Fibroblast of the aortic adventitia (primary cell): ENCODE data around the gene MAP6. TPM values are rescaled to one million over a fixed set of nuclear protein-coding genes. Genes with fewer than 3 reads are reported as not detected.

Experiments
- DNase-seq: peaks from one replicate; pipeline ENCODE4 v3.0.0-alpha.2; 2010; ENCODE audit warnings: low read depth
- H3K4me3 ChIP-seq: 2 replicates; pipeline ENCODE4 v1.5.1; 2011; ENCODE audit warnings: low read depth, mild to moderate bottlenecking, control low read depth, low read length, moderate library complexity
- CTCF ChIP-seq: IDR thresholded peaks from 2 replicates; pipeline ENCODE4 v1.5.1; 2011; ENCODE audit warnings: mild to moderate bottlenecking, low read length, control low read depth, inconsistent platforms; ENCODE audit not compliant: insufficient read depth
- total RNA-seq: library from RNA; depleted of rRNA; stranded (reverse); fragments of >200 nt; gene quantifications from 2 replicates; pipeline ENCODE4 v1.2.3, GENCODE V29; 2012; ENCODE audit warnings: low replicate concordance

The MAP6 gene
- total RNA-seq, 1 donor, result 10.0 TPM

DNA sequence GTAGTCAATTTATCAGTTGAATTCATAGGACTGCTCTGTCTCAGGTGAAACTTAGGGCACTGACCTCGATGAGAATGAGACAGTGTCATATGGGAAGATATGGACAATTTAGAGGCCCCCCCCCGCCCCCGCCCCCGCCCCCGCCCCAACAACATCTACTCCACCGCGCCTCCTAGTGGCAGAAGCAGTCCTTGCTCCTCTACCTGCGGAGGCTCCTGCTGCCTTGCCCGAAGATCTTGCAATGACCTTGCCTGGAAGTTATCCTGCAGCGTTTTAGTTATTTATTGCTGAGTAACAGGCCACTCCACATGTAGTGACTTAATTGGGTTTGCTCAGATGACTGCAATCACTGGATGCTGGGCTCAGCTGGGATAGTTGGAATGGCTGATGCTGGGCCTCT, 91.6 kb downstream of the MAP6 start:
- TF ChIP-seq CTCF, result peak; percentile 70
- H3K4me3 ChIP-seq, result no peak overlapping the region
- DNase-seq, result no peak

DNA sequence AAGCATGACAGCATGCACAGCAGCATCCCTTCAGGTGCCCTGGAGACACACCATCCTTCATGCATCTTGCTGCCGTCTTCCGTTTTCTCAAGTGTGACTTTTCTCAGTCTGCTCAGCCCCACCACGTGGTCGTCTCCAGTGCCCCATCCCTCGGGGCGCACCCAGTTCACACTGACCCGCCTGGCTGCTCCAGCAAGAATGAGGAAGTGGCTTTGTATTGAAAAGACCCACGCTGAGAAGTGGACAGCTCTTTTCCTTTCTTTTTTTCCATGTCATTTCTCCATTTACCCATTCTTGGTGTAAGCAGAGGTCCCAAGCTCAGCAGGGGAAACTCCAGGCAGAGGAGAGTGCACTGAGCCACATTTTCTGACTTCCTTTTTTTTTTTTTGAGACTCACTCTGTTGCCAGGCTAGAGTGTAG, 92.3 kb downstream of the MAP6 start:
- no peak overlapping the region for H3K4me3 ChIP-seq
- DNase-seq, result peak; percentile 65
- TF ChIP-seq CTCF, result no peak

DNA sequence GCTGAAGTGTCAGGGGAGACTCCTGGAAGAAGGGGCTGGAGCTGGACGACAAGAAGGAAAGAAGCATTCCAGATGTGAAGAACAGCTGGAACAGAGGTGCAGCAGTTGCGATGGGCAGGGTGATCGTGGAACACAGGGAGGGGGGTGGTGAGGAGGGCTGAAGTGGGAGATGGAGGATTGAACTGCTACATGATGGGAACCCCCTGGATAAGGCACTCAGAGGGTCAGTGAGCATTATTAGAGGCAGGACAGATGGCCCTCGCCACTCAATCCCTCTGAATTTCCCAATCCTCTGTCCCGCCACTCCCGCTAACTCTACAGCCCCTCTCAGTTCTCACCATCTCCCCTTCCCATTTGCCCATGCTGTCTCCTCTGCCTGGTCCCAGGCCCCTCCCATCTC, 92.8 kb downstream of the MAP6 start:
- TF ChIP-seq CTCF, result no peak
- DNase-seq, result no peak
- no peak overlapping the region for H3K4me3 ChIP-seq

DNA sequence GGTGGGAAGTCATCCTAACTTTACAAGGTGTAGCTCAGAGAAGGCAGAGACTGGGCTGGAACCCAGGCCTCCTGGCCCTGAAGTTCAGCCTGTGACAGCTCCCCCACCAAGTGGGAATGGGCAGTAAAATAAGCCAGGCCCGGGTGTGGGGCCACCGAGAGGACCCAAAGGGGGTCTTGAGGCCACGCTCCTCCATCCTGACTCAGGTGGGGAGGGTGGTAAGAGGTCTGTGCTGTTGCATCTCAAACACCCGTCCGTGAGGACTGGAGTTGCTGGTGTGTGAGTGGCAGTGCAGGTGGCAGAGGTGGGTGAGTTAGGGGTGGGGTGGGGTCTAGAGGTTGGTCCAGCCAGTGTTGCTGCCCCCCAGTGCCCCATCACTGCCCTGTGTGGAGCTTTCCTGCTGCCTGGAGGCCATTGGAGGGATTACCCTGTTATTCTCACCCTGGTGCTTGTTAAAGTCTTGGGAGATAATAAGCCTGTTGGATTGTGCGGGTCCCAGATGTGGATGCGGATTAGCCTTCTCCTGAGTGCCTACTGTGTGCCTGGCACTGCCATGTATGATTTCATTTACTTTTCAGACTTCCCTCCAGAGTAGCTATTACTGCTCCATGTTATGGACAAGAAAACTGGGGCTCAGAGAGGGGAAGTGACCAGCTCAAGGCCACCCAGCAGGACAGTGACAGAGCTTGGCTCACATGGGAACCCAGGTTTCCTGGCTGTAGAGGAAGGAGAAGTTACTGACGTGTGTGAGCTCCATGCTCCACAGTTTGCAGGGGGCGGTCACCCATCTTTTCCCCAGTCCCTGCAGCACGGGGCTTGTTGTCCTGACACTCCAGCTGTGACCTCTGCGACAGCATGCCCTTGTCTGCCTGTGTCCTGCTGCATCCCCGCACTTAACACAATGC, 93.9 kb downstream of the MAP6 start:
- TF ChIP-seq CTCF, result peak; percentile 60
- DNase-seq, result no peak

DNA sequence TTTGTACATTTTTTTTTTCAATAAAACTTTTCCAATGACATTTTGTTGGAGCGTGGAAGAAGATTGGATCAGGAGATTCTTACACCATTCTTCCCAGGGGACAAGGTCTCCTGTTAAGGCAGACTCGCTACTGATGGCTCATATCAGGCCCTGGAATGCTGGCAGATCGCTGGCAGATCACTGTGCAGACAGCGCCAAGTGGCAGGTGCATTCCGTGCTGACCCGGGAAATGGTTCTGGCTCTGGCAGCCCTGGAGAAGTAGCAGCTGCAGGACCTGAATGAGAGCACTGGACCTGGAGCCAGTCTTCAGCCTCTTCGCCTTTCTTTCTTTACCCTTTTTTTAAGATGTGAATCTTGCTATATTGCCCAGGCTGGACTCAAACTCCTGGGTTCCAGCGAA, 96.1 kb downstream of the MAP6 start:
- no peak overlapping the region for H3K4me3 ChIP-seq
- DNase-seq, result no peak
- no peak for TF ChIP-seq CTCF

More for the DNA sequence above, 93.9 kb downstream of the MAP6 start:
- H3K4me3 ChIP-seq, result no peak overlapping the region

GRCh38 chr11:75571625-75572024, 97.2 kb downstream of the MAP6 start:
- DNase-seq, result no peak
- TF ChIP-seq CTCF, result no peak
- H3K4me3 ChIP-seq, result no peak overlapping the region

- no peak for TF ChIP-seq CTCF
- no peak overlapping the region for H3K4me3 ChIP-seq
- no peak for DNase-seq
Measured at GRCh38 chr11:75570559-75571139, 98.2 kb downstream of the MAP6 start.
